Measurements from ENCODE around the gene KCNJ10.

- TF ChIP-seq TAF1 (IDR thresholded peaks at IDR 0.05; ENCODE audit: borderline replicate concordance, insufficient read depth, low read length) (no peak), SIN3A (IDR thresholded peaks at IDR 0.05; ENCODE audit: borderline replicate concordance, insufficient read depth, low read length) (no peak), POLR2AphosphoS5 (IDR thresholded peaks at IDR 0.05; ENCODE audit: low read depth, low read length) (no peak), REST (IDR thresholded peaks at IDR 0.05; ENCODE audit: insufficient read depth in 1 of 2, low read depth in 2 of 2, low read length in 2 of 2) (no peak), FOXP2 (optimal IDR thresholded peaks at IDR 0.05; ENCODE audit: borderline replicate concordance, extremely low read depth, extremely low read length, insufficient read depth) (no peak)
Observed at GRCh38 chr1:160097151-160097910, 27.4 kb upstream of the KCNJ10 start.

Data from PFSK-1 (cell line).